Measurements from ENCODE around the gene MFAP3L. TPM values are rescaled to one million over a fixed set of nuclear protein-coding genes. Genes with fewer than 3 reads are reported as not detected.

The MFAP3L gene
- total and polyA plus RNA-seq, 2 donors from 2014 or later = 18.4 to 35.1 TPM

- no peak for DNase-seq
- no peak for FAIRE-seq
- H3K9ac ChIP-seq (ENCODE audit: low read length in 3 of 3) = no peak overlapping the region
- intact Hi-C loops (cut with DNase I) = no loop called here
- no peaks in the 10 kb centered on the region for H3K9me3 ChIP-seq (ENCODE audit: control insufficient read depth in 2 of 3, insufficient read depth in 1 of 3, low read length in 3 of 3)
- no peak overlapping the region for H3K4me3 ChIP-seq (ENCODE audit: low read length in 3 of 3)
- peaks cover 0 to 14% (median 8%) of the 10 kb centered on the region in 3 donors for H3K4me1 ChIP-seq (ENCODE audit: control insufficient read depth in 2 of 3, insufficient read depth in 2 of 3, low read depth in 1 of 3, low read length in 3 of 3)
- H3K27me3 ChIP-seq (ENCODE audit: control insufficient read depth, insufficient read depth, low read length) = no peaks in the 10 kb centered on the region
- no peak for TF ChIP-seq CTCF (IDR thresholded peaks at IDR 0.05; ENCODE audit: borderline replicate concordance, extremely low read depth, insufficient read depth)
- no peaks in the 10 kb centered on the region for H3K36me3 ChIP-seq (ENCODE audit: control insufficient read depth in 2 of 3, insufficient read depth in 3 of 3, low read length in 3 of 3)
- no peak overlapping the region for H3K27ac ChIP-seq (ENCODE audit: low read depth in 2 of 2, low read length in 2 of 2)
These were observed 13.6 kb downstream of the MFAP3L start for GRCh38 chr4:170012629-170012958.

- no peak for TF ChIP-seq CTCF (IDR thresholded peaks at IDR 0.05; ENCODE audit: borderline replicate concordance, extremely low read depth, insufficient read depth)
- no peaks in the 10 kb centered on the region for H3K9me3 ChIP-seq (ENCODE audit: control insufficient read depth in 2 of 3, insufficient read depth in 1 of 3, low read length in 3 of 3)
- no peak for FAIRE-seq
- H3K4me1 ChIP-seq (ENCODE audit: control insufficient read depth in 2 of 3, insufficient read depth in 2 of 3, low read depth in 1 of 3, low read length in 3 of 3) = peaks cover 0 to 14% (median 8%) of the 10 kb centered on the region in 3 donors
- intact Hi-C loops (cut with DNase I) = no loop called here
- no peak overlapping the region for H3K4me3 ChIP-seq (ENCODE audit: low read length in 3 of 3)
- no peaks in the 10 kb centered on the region for H3K27me3 ChIP-seq (ENCODE audit: control insufficient read depth, insufficient read depth, low read length)
- H3K36me3 ChIP-seq (ENCODE audit: control insufficient read depth in 2 of 3, insufficient read depth in 3 of 3, low read length in 3 of 3) = no peaks in the 10 kb centered on the region
- no peak overlapping the region for H3K9ac ChIP-seq (ENCODE audit: low read length in 3 of 3)
- no peak for DNase-seq
- H3K27ac ChIP-seq (ENCODE audit: low read depth in 2 of 2, low read length in 2 of 2) = no peak overlapping the region
These were observed 14.1 kb downstream of the MFAP3L start for GRCh38 chr4:170011921-170012628.

- H3K9ac ChIP-seq (ENCODE audit: low read length in 3 of 3) = no peak overlapping the region
- H3K36me3 ChIP-seq (ENCODE audit: control insufficient read depth in 2 of 3, insufficient read depth in 3 of 3, low read length in 3 of 3) = no peaks in the 10 kb centered on the region
- DNase-seq (no peak), FAIRE-seq (no peak)
- intact Hi-C loops (cut with DNase I) = no loop called here
- no peak for TF ChIP-seq CTCF (IDR thresholded peaks at IDR 0.05; ENCODE audit: borderline replicate concordance, extremely low read depth, insufficient read depth)
- no peak overlapping the region for H3K4me3 ChIP-seq (ENCODE audit: low read length in 3 of 3)
- H3K4me1 ChIP-seq (ENCODE audit: control insufficient read depth in 2 of 3, insufficient read depth in 2 of 3, low read depth in 1 of 3, low read length in 3 of 3) = peaks cover 0 to 3% (median 0%) of the 10 kb centered on the region in 3 donors
- no peak overlapping the region for H3K27ac ChIP-seq (ENCODE audit: low read depth in 2 of 2, low read length in 2 of 2)
- H3K27me3 ChIP-seq (ENCODE audit: control insufficient read depth, insufficient read depth, low read length) = no peaks in the 10 kb centered on the region
- H3K9me3 ChIP-seq (ENCODE audit: control insufficient read depth in 2 of 3, insufficient read depth in 1 of 3, low read length in 3 of 3) = no peaks in the 10 kb centered on the region
These were observed 16.9 kb downstream of the MFAP3L start for GRCh38 chr4:170009291-170009690.

GRCh38 chr4:170008801-170009200, 17.4 kb downstream of the MFAP3L start:
- intact Hi-C loops (cut with DNase I) = no loop called here
- DNase-seq (no peak), FAIRE-seq (no peak)
- no peak overlapping the region for H3K4me3 ChIP-seq (ENCODE audit: low read length in 3 of 3)
- peaks cover 0 to 3% (median 0%) of the 10 kb centered on the region in 3 donors for H3K4me1 ChIP-seq (ENCODE audit: control insufficient read depth in 2 of 3, insufficient read depth in 2 of 3, low read depth in 1 of 3, low read length in 3 of 3)
- no peaks in the 10 kb centered on the region for H3K36me3 ChIP-seq (ENCODE audit: control insufficient read depth in 2 of 3, insufficient read depth in 3 of 3, low read length in 3 of 3)
- no peak overlapping the region for H3K9ac ChIP-seq (ENCODE audit: low read length in 3 of 3)
- no peaks in the 10 kb centered on the region for H3K27me3 ChIP-seq (ENCODE audit: control insufficient read depth, insufficient read depth, low read length)
- no peak overlapping the region for H3K27ac ChIP-seq (ENCODE audit: low read depth in 2 of 2, low read length in 2 of 2)
- TF ChIP-seq CTCF (IDR thresholded peaks at IDR 0.05; ENCODE audit: borderline replicate concordance, extremely low read depth, insufficient read depth) = no peak
- no peaks in the 10 kb centered on the region for H3K9me3 ChIP-seq (ENCODE audit: control insufficient read depth in 2 of 3, insufficient read depth in 1 of 3, low read length in 3 of 3)
